Activated CD4-positive, CD25-positive, alpha-beta regulatory T cell treated with anti-CD3 and anti-CD28 coated beads, Interleukin-2, amount 50 U/mL, for 24 hours (primary cell): ENCODE data around the gene GRM7.

Experiments
- ATAC-seq, 2 donors: fragments of 150-1000 bp; cut with Tn5 transposase; one replicate each; pipeline ENCODE4 v1.10.0; 2021; ENCODE audit warnings: mild to moderate bottlenecking in 1 of 2, moderate library complexity in 1 of 2

The GRM7 gene

DNA sequence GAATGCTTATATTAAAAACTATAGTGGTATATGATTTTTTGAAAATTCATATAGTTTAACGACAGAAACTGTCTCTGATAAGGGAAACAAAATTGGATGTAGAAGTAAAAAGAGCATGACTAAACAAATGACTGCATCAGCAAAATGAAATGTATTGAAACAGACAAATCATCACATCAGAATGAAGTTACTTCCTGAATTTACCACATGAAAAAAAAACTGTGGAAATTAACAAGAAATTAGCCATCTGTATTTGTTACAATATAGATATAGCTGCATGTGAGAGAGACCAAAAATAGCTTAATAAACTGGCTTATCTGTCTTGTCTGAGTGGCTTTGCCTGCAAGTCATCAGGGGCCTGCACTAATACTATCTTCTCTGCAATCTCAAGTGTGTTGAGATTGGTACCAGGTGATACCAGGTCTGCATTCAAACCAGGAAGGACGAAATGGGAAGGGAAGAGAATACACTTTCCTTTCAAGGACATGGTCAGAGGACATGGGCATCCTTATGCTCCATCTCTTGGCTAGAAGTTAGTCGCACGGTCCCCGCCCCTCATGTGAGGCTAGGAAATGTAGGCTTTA lies 388.7 kb downstream of the GRM7 start:
- ATAC-seq, result no peak

DNA sequence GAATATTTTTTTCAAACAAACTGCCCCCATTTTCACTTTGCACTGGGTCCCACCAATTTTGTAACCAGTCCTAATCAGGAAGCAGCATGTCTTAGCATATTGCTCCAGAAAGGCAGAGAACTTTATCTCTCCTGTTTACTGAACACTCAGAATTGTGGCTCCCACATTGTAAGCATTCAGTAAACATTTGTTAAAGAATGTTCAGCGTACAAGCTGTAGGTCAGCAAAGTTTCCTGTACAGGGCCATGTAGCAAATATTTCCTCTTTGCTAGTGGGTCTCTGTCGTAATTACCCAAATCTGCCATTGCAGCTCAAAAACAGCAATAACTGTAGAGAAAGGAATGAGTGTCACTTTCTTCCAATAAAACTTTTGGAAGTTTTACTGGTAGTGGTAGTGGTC lies 393.3 kb downstream of the GRM7 start:
- no peak for ATAC-seq

DNA sequence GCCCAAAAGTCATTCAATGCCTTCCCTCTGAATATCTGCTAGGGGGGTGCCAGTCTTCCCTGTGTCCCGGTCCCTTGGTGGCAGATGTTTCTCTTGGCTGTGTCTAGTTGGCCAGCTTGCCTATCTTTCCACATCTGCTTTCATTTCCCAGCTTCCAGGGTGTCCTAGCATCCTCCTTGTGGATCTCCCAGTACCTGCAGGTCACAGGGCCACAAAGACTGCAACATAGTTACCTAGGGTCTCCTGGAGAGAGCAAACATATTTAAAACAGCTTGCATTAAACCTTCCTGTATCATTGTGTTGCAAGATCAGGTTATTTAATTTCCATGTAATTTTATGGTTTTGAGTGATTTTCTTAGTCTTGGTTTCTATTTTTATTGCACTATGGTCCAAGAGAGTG lies 400.1 kb downstream of the GRM7 start:
- ATAC-seq, result no peak

DNA sequence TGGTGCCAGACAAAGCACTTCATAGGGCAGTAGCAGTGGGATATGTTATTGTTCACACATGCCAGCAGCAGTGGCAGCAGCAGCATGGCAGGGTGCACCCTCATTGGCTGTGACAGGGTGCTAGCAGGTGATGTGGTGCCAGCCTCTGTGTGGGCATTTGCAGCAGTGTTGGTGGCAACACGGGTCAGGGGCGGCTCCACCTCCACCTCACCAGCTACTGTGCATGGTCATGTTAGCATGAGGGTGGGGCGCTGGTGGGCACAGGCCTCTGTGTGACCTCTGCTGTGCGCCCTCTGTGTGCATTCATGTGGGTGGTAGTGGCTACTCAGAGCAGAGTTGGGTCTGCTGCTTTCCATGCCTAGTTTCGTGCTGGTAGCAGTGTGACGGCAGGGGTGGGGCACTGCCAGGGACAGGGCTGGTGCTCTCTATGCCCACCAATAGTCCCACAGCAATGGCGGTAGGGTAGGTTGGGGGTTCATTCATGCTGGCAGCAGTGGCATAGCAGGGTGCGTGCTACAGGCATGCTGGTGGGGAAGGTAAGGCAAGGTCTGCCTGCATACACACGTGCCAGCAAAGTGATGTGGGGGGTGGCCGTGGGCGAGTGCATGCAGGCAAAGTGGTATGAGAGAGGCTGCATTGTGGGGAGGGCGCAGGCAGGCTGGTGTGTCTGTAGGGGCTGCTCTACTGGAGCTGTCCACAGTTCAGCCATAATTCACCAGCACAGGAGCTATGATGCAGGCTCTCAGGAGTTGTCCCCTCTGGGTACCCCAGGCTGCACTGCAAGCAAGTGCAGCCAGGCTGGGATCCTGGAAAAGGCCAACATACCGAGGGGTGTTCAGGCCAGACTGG lies 402.7 kb downstream of the GRM7 start:
- no peak for ATAC-seq

DNA sequence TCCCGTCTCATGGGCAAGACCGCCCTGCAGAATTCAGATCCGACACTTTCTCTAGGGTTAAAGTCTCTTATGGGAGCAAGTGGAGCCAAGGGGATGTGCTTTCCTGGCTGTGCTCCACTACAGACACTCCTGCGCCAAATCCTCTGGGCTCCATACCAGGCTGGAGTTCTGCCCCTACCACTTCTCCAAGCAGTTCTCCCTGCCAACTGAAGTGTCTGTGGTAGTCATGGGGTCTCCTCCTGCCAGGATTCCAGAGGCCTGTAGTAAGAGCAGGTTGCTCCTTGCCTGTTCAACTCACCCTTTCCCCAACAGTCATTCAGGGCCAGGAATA lies 403.2 kb downstream of the GRM7 start:
- ATAC-seq, result no peak

DNA sequence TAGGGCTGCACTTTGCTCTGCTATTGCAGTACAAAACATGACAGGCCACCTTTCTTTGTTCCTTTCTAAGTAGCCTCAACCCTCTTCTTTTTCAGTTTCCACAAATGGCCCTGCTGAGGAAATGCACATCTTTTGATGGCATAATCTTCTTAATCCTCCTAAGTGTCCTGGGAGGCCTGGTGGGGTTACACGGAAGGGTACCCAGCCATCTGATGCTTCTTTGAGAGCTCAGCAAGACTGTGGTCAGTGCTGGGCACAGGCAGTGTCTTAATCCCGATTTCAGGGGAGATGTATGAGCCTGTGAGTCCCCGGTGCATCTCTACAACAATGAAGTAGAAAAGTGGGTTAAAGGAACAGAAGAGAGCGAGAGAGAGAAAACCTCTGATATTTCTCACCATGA lies 404.8 kb downstream of the GRM7 start:
- no peak for ATAC-seq

DNA sequence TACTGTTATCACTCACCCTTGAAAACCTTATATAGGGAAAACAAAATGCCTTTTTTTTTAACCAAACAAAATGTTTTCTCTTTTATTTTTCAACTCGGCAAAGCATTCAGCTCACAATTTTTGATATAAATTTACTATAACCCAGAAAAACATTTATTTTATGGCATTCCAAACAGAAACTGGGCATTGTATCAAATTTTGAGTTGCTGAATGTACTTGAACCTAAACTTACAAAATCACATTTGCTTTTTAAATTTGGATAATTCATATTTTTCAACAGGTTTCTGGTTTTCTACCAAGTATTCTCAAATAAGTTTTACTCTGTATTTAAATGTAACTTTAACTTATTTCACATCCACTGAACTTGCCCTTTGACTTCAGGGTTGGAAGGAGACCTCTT lies 405.6 kb downstream of the GRM7 start:
- no peak for ATAC-seq

DNA sequence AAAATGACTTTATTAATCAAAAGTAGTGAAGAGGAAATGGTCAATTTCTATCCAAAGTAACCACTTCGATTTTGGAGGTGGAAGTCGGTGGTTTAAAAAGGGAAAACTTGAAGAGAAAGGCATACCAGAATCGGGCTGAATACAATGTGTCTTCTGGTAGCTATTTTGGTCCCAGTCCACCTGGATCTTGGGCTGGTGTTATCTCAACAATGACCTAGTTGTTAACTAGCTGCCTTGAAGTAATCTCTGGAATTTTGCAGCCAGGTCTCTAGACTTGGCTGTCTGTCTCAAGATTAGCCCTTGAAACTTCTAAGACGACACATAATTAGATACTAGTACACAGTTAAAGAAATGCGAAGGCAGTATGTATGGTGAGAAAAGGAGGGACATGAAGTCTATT lies 409.8 kb downstream of the GRM7 start:
- ATAC-seq, result no peak

DNA sequence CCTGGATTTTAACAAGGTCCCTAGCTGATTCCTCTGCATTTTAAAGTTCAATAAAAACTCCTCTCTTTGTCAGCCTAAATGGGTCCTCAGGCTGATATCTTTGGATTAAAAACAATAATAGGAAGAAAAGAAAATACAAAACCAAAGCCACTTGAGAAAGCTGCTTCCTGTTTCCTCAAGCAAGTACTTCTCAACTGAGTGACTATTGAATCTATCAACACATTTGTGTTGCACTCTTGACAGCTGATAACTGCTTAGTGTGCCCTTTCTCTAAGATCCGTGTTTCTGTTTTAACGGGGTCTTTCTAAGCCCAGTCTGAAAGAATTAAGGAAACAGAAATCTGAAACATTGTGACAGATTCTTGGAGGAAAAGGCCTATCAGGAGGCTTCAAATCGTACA lies 410.7 kb downstream of the GRM7 start:
- no peak for ATAC-seq

DNA sequence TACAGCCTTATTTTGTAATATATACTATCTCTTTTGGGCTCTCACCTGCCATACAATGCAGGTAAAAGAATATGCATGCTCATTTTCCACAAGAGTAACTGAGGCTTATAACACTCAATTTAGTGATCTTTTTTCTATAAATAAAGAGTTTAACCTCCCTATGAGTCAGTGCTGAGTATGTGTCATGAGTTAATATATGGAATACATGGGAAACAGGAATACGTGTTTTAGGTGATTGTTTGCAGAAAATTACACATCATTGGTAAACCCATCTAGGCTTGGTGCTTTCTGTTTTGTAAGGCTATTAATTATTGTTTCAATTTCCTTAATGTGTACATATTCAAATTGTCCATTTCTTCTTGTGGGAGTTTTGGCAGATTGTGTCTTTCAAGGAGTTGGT lies 411.3 kb downstream of the GRM7 start:
- ATAC-seq, result no peak

DNA sequence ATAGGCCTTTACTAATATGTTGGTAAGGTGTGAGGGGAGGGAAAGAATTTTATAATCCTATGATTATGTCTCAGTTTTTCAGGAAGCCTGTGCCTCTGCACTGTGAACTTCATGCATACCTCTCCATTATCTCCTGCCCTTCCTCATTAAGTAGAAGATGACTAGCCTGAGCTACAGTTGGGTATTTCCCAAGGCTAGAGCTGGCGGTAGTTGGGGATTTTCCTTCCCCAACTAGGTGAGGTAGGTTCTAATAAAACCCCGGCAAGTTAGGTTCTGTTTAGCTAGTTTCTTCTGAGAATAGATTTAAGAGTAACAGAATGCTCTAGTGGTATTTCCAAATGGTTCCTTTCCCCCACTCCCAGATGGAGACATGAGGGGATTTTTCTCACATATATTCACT lies 414.5 kb downstream of the GRM7 start:
- no peak for ATAC-seq

DNA sequence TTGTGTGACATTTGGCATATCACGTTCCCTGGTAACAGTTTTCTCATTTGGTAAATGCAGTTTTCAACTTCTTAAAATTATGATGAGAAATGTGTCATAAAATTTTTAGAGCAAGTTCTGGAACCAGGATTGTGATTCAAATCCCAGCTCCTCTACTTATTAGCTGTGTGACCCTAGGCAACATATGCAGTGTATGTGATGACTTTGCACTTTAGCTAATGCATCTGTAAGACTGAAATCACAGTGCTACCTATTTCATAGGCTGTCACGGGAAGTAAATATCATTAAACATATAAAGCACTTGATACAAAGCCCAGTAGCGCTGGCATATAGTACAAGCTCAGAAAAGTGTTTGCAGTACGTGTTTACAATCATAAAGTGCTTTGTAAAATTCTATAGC lies 419.4 kb downstream of the GRM7 start:
- no peak for ATAC-seq

DNA sequence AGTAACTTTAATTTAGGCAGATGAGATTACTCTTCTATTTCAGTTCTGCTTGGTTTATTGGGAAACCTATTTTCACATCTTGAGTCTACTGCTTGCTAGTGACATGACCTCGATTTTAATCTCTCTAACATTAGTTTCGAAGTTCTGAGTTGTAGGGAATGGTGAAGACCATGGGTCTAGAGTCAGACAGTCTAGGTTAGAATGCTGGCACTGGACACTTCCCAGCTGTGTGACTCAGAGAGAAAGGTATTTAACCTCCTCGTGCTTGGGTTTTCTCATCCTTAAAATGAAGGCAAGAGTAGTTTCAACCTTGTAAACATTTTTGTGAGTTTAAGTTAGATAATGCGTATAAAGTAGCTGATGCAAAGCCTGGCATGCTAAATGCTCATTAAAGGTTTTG lies 422.1 kb downstream of the GRM7 start:
- ATAC-seq, result no peak

DNA sequence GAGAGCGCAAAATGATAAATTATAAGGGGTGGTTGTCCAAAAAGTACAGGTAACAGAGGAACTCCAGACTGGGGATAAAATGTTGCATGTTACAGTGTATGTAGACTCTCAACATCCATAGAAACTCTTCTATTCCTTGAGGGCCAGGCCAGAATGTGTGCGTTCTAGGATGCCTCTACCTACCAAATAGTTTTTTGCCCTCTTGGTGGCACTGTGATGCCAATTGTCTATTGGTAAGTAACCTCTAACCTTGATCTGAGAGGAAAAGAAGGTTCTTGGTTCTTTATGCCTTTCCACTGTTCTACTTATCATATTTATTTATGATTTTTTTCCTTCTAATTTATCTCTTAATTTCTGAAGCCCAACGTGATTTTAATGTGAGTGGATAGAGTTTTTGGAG lies 424.6 kb downstream of the GRM7 start:
- ATAC-seq, result no peak

DNA sequence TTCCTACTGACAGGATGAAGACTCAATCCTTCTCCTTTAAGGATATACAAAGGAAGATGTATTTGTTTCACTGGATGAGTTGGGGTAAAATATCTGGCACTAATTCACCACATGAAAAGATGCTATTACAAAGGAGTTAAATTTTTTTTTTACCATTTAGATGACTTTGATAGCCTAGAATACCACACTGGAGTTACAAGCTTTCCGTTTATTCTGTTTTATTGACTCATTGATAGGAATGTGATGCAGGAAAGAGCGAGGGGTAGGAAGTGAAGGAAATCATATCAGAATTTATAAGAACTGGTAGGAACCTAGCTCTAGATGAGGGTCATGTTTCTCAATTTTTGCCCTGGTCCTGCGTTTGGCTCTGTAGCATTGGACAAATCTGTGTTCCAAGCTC lies 427.2 kb downstream of the GRM7 start:
- no peak for ATAC-seq

DNA sequence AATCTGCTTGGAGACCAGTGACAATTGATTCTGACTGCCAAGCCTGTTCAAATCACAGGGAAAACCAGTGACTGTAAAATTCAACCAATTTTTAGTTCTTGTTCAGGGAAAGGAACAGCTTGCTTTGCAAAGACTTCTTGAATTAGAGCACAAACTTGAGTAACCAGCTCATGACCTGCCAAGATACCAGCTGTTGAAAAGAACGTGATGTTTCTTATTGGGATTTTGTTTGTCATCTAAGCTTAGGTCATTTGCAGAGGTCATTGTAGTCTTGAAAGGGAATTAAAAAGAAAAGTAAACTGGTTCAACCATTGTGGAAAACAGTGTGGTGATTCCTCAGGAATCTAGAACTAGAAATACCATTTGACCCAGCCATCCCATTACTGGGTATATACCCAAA lies 428.2 kb downstream of the GRM7 start:
- ATAC-seq, result no peak

DNA sequence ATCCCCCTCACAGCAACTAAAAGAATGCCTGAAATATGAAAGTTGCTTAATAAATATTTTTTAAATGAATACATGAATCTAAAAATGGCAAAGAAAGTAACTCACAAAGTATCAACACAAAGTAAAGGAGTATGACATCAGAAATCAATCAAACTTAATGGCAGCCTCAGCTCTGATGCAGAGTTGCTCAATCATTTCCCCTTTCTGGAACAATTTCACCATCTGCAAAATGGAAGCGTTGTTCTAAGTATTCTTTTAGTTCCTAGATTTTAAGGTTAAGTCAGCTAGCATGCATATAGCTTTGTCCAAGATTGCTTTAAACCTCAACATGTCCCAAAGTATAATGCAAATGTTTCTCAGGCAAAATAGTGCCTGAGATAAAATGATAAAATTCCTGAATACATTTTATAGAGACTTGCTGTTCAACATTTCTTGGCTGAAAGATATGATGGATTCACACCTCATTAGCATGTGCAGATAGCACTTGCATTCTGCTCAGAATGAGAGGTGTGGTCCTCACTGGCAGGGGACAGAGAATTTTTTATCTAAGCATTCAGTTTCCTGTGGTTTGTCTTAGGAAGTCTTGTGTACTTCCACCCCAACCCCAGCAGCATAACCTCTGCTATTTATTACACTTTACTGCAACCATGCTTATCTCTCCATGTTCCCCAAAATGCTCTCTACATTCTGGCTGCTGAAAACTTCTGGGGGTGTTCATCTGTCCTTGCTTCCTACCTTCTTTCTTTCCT lies 429.3 kb downstream of the GRM7 start:
- ATAC-seq, result no peak

DNA sequence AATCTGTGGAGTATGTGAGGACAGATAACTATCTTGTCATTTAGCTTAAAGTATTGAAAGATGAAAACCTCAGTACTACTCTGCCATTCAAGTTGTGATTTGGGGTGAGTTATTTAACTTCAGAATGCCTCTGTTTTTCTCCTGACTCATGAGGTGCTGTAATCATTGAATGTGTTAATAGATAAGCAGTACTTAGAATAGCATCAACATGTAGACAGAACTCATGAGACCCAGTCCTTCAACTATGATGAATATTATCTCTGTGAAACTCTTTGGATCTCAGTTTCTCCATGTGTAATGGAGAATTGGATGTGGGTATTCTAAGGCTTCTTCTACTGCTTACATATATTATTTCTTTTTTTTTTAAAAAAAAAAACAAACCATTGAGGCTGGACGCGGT lies 431.4 kb downstream of the GRM7 start:
- ATAC-seq, result no peak

DNA sequence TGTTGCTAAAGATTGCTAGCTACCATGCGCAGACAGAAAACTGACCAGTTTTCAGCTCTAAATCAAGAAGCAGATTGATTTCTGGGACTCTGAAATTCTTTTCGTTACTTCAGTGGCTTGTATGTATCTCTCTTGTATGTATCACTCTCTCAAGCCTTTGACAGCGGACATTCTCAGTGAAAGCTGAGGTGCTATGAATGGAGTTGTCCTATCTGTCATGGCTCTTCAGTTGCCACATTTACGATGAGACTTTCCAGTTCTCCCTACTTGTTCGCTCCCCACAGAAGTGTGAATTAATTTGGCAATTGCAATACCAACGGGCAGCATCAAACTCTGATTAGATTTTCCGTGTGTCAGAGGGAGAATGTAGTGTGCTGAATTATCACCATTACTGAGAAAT lies 432.4 kb downstream of the GRM7 start:
- ATAC-seq, result no peak

DNA sequence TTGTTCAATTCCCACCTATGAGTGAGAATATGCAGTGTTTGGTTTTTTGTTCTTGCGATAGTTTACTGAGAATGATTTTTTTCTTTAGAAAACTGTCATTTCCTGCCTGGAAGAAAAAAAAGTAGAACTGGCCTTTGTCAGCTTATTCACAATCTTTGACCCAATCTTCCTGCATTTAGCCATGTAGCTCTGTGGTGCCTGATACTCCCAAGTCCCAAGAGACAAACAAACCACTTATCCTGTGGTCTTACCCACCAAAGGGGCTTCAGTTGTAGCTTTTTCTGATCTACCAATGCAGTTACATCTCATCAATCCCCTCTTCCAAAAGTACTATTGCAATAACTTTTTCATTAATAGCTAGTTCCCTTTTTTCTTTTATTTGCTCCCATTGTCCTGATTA lies 444.6 kb downstream of the GRM7 start:
- ATAC-seq, result no peak

DNA sequence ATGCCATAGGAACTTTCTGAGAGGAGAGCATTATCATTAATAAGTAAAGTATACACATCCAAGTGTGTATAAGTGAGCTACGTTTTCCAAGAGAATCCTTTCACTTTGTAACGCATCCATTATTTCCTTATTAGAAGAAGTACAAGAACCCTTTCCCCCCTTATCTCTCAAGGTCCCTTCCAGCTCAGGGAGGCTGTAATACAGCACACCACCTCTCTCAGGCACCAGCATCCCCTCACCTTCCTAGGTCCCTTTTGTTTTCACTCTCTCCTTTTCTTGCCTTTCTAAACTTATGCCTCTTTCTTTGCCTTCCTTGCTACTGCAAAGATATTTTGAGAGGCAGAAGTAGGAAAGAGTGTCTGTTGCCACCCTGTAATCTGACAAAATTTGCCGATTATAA lies 446.0 kb downstream of the GRM7 start:
- ATAC-seq, result no peak

DNA sequence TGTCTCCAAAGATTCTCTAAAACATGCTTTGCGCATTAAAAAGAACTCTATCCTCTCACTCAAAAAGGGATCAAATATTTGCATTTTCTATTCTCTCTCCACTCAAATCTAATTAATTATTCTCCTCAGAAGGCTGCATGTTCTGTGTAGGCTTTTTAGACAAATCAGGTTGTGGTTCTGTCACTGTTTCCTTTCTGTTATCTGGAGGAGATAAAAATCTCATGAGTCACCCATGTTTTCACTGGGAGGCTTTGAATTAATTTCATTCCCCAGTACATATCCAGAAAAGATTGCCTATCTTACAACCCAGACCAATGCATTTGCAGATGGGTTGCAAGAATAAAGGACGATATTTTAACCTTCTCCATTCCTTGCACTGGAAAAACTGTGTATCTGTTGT lies 446.5 kb downstream of the GRM7 start:
- no peak for ATAC-seq

DNA sequence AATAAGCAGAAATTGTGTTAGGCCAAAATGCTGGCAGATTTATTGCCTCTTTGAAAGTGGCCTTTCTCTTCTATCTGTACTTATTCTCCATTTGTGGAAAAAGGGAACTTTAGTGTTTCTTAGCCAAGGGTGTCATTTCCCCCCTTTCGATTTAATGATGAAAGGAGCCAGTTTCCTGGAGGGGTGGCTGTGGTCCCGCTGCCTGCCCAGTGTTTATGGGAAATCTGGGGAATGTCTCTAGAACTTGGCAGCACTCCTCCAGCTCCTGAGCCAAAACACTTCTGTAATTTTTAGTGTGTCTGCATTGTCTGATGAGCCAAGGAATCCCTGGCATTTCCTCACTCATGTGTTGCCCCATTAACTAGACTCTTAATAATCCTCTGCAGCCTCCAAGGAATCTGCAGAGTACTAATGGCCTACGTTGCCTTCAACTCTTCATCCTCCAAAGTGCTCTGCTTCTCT lies 448.8 kb downstream of the GRM7 start:
- ATAC-seq, result no peak

DNA sequence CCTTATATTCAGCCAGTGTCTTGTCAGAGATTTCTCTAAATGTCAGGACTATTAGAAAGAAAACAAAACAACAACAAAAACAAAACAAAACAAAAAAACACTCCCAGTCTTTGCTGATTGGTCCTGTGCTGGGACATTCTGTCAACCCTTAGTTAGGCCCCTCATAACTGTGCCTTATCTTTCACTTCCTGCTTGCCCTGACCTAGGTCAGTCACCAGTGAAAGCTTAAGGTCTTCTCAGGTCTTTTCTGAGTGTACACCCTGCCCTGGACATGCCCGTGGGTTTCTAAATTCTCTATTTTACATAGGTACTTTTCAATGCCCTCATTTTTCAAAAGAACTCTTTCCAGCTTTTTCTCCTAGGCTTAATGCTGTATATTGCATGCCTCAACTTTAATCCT lies 454.1 kb downstream of the GRM7 start:
- ATAC-seq, result no peak
